HG03095 (cell line): ENCODE data around the gene REXO2.

Experiments used
- ATAC-seq: cut with Tn5 transposase; IDR thresholded peaks from one replicate; pipeline ENCODE4 v1.9.1; 2021; ENCODE audit warnings: moderate library complexity; ENCODE audit not compliant: unreplicated experiment

Gene REXO2

GRCh38 chr11:114439229-114440120 lies at the start of gene REXO2:
Gene REXO2 (plus strand): TSS chr11:114439467. CDS start chr11:114439529, 62 bp downstream.
- ATAC-seq, result peak; percentile 99

GRCh38 chr11:114392735-114393667 lies 46.3 kb upstream of the REXO2 start:
- no peak for ATAC-seq

- ATAC-seq, result no peak
Measured at GRCh38 chr11:114395736-114396135, 43.5 kb upstream of the REXO2 start.

DNA sequence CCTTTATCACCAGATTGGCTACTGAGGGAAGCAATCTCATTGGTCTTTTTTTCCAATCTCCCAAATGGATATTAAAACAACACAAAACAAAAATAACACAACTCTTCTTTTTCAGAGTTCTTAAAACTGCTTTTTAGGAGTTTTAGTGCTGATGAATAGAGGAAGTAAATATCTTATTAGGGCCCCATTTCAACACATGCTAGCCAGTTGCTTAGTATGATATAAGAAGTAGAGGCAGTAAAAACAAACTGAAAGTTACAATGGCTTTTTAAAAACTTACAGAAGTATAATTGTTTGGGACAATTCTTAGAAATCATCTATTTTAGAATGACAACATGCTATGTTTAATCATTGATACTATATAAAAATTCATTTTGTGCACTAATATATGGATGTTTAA lies 42.4 kb upstream of the REXO2 start:
- ATAC-seq, result no peak

GRCh38 chr11:114397349-114397982 lies 41.8 kb upstream of the REXO2 start:
- no peak for ATAC-seq

DNA sequence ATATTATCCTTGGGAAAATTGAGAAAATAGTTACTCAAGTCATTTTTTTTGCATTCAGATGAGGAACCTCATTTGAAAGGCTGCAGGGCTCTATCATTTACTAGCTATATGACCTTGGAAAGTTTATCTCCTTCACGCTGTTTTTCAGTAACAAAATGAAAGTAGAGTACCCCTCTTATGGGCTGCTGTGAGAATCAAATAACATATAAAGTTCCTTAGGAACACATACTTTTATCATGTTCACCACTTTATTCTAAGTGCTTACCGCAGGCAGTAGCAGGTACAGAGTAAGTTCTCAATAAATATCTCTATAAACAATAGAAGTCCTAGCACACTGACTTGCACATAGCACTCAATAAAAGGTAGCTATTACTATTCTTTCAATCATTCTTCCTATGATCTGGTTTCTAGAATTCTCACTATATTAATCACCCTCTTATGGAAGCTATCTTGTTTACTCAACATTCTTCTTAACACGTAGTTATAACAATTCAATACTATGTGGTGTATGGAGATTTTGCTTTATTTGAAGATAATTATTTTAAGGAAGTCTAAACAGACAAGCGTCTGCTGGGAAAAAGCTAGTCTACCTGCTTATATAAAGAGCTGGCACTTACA lies 40.9 kb upstream of the REXO2 start:
- no peak for ATAC-seq

DNA sequence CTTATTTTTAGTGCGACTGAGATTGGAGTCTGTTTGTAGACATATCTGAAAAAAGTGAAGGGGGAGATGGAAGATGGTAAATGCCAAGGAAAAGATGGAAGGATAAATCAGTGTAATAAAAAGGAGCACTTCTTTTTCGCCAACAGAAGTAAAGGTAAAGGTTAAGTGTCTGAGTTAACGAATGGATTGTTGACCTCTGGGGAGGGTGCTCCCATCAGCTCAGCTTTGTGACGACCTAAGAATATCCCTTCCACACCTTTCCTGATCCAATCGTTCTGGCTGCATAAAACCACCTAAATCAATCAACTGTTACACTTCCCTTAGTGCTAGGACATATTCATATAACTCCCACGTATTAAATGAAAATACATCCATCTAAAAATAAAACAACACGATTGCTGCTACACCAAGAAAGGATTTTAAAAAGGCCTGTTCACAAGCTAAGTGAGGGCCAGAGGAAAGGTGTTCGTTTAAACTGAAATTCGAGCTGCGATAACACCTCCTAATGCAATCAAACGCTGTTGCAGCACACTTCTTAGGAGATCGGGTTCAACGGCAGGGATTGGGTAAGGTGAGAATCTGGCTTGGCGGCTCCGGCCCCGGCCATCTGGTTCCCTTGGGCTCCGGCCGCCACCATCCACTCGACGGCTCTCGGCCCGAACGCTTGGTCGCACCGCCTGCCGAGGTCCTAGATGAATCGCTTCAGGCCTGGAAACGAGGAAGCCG lies 39.6 kb upstream of the REXO2 start:
- ATAC-seq, result peak; percentile 30

- peak; percentile 95 for ATAC-seq
Measured at GRCh38 chr11:114400216-114400914, 38.9 kb upstream of the REXO2 start, which contains the start of the genes C11orf71 and RBM7. Gene C11orf71 (minus strand): TSS chr11:114400511. CDS start chr11:114400331, 180 bp downstream. Gene RBM7 (plus strand): TSS chr11:114400666. CDS start chr11:114400672, 6 bp downstream.

- ATAC-seq, result no peak
Measured at GRCh38 chr11:114400915-114401223, 38.4 kb upstream of the REXO2 start.

- no peak for ATAC-seq
Measured at GRCh38 chr11:114401311-114401710, 38.0 kb upstream of the REXO2 start.

- no peak for ATAC-seq
Measured at GRCh38 chr11:114412946-114413345, 26.3 kb upstream of the REXO2 start.

DNA sequence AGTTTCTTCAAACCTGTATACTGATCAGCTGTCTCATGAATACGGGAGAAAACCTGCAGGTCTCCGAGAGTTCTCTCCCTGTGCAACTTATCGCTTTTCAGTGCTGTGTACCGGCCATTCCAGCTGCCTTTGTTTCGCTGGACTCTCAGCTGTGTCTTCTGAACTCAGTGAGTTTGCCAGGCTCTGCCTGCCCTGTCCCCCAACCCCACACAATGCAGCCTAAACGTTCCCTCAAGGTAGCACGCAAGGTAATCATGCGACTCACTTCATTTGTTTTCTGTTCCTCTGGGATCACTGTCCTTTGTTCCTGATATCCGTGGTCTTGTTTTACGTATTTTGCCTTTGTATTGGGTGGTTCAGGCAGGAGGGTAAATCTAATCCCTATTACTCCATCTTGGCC lies 25.3 kb upstream of the REXO2 start:
- ATAC-seq, result no peak

DNA sequence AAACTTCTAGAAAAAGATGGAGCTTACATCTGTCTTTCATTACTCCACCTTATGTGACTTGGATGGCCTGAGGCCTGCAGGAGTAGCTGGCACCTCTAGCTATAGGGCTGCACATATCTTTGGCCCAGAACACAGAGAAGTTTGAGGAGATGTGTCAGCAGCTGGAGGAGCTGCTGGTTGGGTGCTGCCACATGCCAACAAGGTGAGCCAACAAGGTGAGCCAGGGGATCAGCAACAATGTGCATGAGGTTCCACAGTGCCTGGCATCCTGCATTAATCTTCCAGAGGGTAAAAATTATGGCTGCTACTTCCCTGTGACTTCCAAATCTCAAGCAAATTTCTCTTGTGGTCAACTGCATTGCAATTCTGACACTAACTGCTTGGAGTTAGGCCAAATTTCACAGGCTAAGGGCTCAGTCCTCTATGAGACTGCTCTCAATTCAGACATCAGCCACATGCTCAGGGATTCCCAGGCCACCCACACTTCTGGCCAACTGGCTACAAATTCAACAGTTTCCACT lies 22.8 kb upstream of the REXO2 start:
- no peak for ATAC-seq

- no peak for ATAC-seq
Measured at GRCh38 chr11:114426280-114426679, 13.0 kb upstream of the REXO2 start.

GRCh38 chr11:114430290-114430689 lies 9.0 kb upstream of the REXO2 start:
- ATAC-seq, result no peak

- ATAC-seq, result no peak
Measured at GRCh38 chr11:114432893-114433292, 6.4 kb upstream of the REXO2 start.

GRCh38 chr11:114433376-114433775 lies 5.9 kb upstream of the REXO2 start:
- ATAC-seq, result no peak

DNA sequence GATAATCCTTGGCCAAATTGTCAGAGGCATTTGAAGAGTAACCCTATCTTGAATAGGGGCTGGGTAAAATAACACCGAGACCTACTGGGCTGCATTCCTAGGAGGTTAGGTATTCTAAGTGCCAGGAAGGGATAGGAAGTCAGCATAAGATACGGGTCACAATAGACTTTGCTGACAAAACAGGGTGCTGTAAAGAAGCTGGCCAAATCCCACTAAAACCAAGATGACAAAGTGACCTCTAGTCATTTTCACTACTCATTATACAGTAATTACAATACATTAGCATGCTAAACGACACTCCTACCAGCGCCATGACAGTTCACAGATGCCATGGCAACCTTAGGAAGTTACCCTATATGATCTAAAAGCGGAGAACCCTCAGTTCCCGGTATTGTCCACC lies 964 bp upstream of the REXO2 start:
- ATAC-seq, result no peak
